K562 (cell line): Measurements from ENCODE around the gene KRTAP10-11. TPM values are rescaled to one million over a fixed set of nuclear protein-coding genes. Genes with fewer than 3 reads are reported as not detected.

Source experiments
- ATAC-seq: fragments of 200-7000 bp; cut with Tn5 transposase; 3 replicates; pipeline ENCODE4 v1.9.1; 2020; ENCODE audit warnings: moderate library complexity
- BruUV-seq: library from RNA; stranded (reverse); fragments of 400-500 nt; replicated peaks from 2 replicates; lab custom pipeline; 2021; lab: Mats Ljungman, UMichigan
- CTCF ChIA-PET: fragments of 300-600 bp; formaldehyde crosslinking; extraction: SDS; loops from one replicate; lab custom pipeline; 2021; ENCODE audit warnings: low intra/inter-chr PET ratio; lab: Yijun Ruan, JAX
- POLR2A ChIA-PET: fragments of 300-600, 350-650 bp; sonication (Branson Sonifier 250); formaldehyde crosslinking; extraction: SDS; loops from one replicate; lab custom pipeline; 2021; ENCODE audit warnings: antibody characterized with exemption, inconsistent platforms; lab: Yijun Ruan, JAX
- DNase-seq, 4 experiments: peaks; one replicate each; pipeline versions ENCODE4 v3.0.0 to v3.0.0-alpha.2; 2011 to 2018; ENCODE audit warnings: low spot score in 3 of 4, mixed read lengths in 3 of 4; ENCODE audit errors: extremely low read depth in 1 of 4
- FAIRE-seq: peaks from 2 replicates; lab custom pipeline; 2011; peaks lifted over from hg19 to GRCh38; lab: Jason Lieb, UNC
- H2AFZ ChIP-seq: 2 replicates; pipeline ENCODE4 v1.6.0; 2011; ENCODE audit warnings: low read depth, low read length, control low read depth, inconsistent platforms
- H3K27ac ChIP-seq: fragments of 200-600 bp; 3 replicates; pipeline ENCODE4 v1.8.0; 2011; ENCODE audit warnings: low read depth, mild to moderate bottlenecking, control low read depth, inconsistent platforms, low read length, moderate library complexity, mixed read lengths; ENCODE audit errors: extremely low read depth
- H3K27me3 ChIP-seq, 2 experiments: fragments of 300-600 bp in 1 of 2; 2 replicates in 1 of 2; 3 replicates in 1 of 2; pipeline versions ENCODE4 v1.6.0 to v1.8.0; 2011; ENCODE audit warnings: inconsistent platforms in 2 of 2, low read length in 2 of 2, mild to moderate bottlenecking in 1 of 2, mixed read lengths in 1 of 2, moderate library complexity in 1 of 2; ENCODE audit not compliant: control insufficient read depth in 2 of 2, insufficient read depth in 2 of 2
- H3K36me3 ChIP-seq: fragments of 300-600 bp; 3 replicates; pipeline ENCODE4 v1.8.0; 2011; ENCODE audit warnings: mild to moderate bottlenecking, low read length, inconsistent platforms; ENCODE audit not compliant: control insufficient read depth, insufficient read depth
- H3K4me1 ChIP-seq, 2 experiments: fragments of 200-600 bp in 1 of 2; replicated peaks in 1 of 2; 2 replicates in 1 of 2; 3 replicates in 1 of 2; pipeline versions ENCODE4 v1.5.1 to v1.8.0; 2011; ENCODE audit warnings: inconsistent platforms in 2 of 2, low read length in 2 of 2, mild to moderate bottlenecking in 1 of 2, mixed read lengths in 1 of 2, moderate library complexity in 1 of 2; ENCODE audit not compliant: control insufficient read depth in 2 of 2, insufficient read depth in 2 of 2
- H3K4me2 ChIP-seq: 2 replicates; pipeline ENCODE4 v1.6.1; 2011; ENCODE audit warnings: low read length, control low read depth, inconsistent platforms, mixed read lengths; ENCODE audit not compliant: insufficient read depth
- H3K4me3 ChIP-seq: fragments of 200-600 bp; sonication (generic), shearing (Covaris generic); 2 replicates; pipeline ENCODE4 v1.5.1; 2016; ENCODE audit warnings: control low read depth, inconsistent platforms
- H3K79me2 ChIP-seq: fragments of 200-600 bp; 3 replicates; pipeline ENCODE4 v1.8.0; 2011; ENCODE audit warnings: low read length, inconsistent platforms; ENCODE audit not compliant: control insufficient read depth, insufficient read depth
- H3K9ac ChIP-seq, 2 experiments: 2 replicates each; pipeline versions ENCODE4 v1.6.0 to v1.6.1; 2011; ENCODE audit warnings: low read depth in 2 of 2, low read length in 2 of 2, control low read depth in 1 of 2, inconsistent platforms in 1 of 2, mild to moderate bottlenecking in 1 of 2, mixed read lengths in 1 of 2; ENCODE audit not compliant: insufficient read depth in 1 of 2
- H3K9me1 ChIP-seq: one replicate; pipeline ENCODE4 v1.6.0; 2011; ENCODE audit warnings: inconsistent platforms, mild to moderate bottlenecking, low read length, moderate library complexity; ENCODE audit not compliant: control insufficient read depth, insufficient read depth
- H3K9me3 ChIP-seq: replicated peaks from 2 replicates; pipeline ENCODE4 v1.5.1; 2011; ENCODE audit warnings: low read depth, low read length, inconsistent platforms; ENCODE audit not compliant: control insufficient read depth, insufficient read depth
- H4K20me1 ChIP-seq: replicated peaks from 2 replicates; pipeline ENCODE4 v1.6.1; 2011; ENCODE audit warnings: low read length, inconsistent platforms, mixed read lengths; ENCODE audit not compliant: control insufficient read depth, insufficient read depth
- ARID1B ChIP-seq: fragments of 450-650 bp; IDR thresholded peaks from 2 replicates; pipeline ENCODE4 v1.6.1; 2016; ENCODE audit warnings: antibody characterized with exemption, mild to moderate bottlenecking, inconsistent platforms
- CBFA2T2 ChIP-seq: fragments of 450-650 bp; conservative IDR thresholded peaks from 2 replicates; pipeline ENCODE4 v1.6.1; 2017; ENCODE audit warnings: mild to moderate bottlenecking
- CBFA2T3 ChIP-seq: fragments of 450-650 bp; IDR thresholded peaks from 2 replicates; pipeline ENCODE4 v1.6.1; 2017
- CTBP1 ChIP-seq: fragments of 450-650 bp; IDR thresholded peaks from 2 replicates; pipeline ENCODE4 v1.6.1; 2016; ENCODE audit warnings: borderline replicate concordance
- HMG20B ChIP-seq: fragments of 250-450 bp; sonication (Bioruptor Pico); IDR thresholded peaks from 2 replicates; pipeline ENCODE4 v1.5.0; 2021; ENCODE audit warnings: mild to moderate bottlenecking
- NFIC ChIP-seq: fragments of 450-650 bp; IDR thresholded peaks from 2 replicates; pipeline ENCODE4 v1.6.1; 2017; ENCODE audit warnings: mild to moderate bottlenecking, inconsistent platforms
- TAF7 ChIP-seq: fragments of 450-650 bp; IDR thresholded peaks from 2 replicates; pipeline ENCODE4 v1.6.1; 2016; ENCODE audit warnings: missing genetic modification characterization, missing compliant biosample characterization
- TAL1 ChIP-seq: fragments of 450-650 bp; IDR thresholded peaks from 2 replicates; pipeline ENCODE4 v1.6.1; 2016; ENCODE audit warnings: mild to moderate bottlenecking
- TCF3 ChIP-seq: sonication (generic); formaldehyde crosslinking; IDR thresholded peaks from 2 replicates; pipeline ENCODE4 v1.4.0; 2020; ENCODE audit warnings: mild to moderate bottlenecking, missing genetic modification reagents
- ZEB2 ChIP-seq: fragments of 450-650 bp; IDR thresholded peaks from 2 replicates; pipeline ENCODE4 v1.6.1; 2016
- ZNF586 ChIP-seq: fragments of 450-650 bp; formaldehyde crosslinking; conservative IDR thresholded peaks from 2 replicates; pipeline ENCODE4 v1.4.0; 2020; ENCODE audit warnings: mild to moderate bottlenecking, moderate library complexity
- ZNF75A ChIP-seq: fragments of 450-650 bp; formaldehyde crosslinking; IDR thresholded peaks from 2 replicates; pipeline ENCODE4 v1.4.0; 2020; ENCODE audit warnings: mild to moderate bottlenecking
- WGBS: fragments of 100-300 bp; shearing (Covaris generic); methylation state at CpG from one replicate; pipeline ENCODE4 v1.1.6; 2016; ENCODE audit warnings: low coverage, mixed read lengths; ENCODE audit not compliant: insufficient coverage; ENCODE audit errors: missing lambda C conversion rate; 5-methylcytosine and 5-hydroxymethylcytosine counted together
- in situ Hi-C: fragments of 300-500 bp; cut with MboI; formaldehyde crosslinking; loops from 4 replicates; pipeline ENCODE4 v1.15.0; 2018; ENCODE audit warnings: inconsistent platforms, mixed read lengths
- intact Hi-C: fragments of 100-400 bp; cut with micrococcal nuclease; formaldehyde crosslinking; loops from 2 replicates; pipeline ENCODE4 v1.14.2; 2022
- polyA plus RNA-seq, 8 experiments: library from polyadenylated mRNA; depleted of rRNA in 4 of 8; stranded (reverse) in 5 of 8; unstranded in 3 of 8; fragments of >200 nt; fragmentation: Nextera tagmentation in 2 of 8; fragmentation: Illumina TruSeq in 1 of 8; extraction: Ambion mirVana in 2 of 8; extraction: Trizol in 1 of 8; gene quantifications; 2 replicates each; pipeline versions ENCODE4 v1.2.1 to v1.2.3, GENCODE V29; 2011 to 2014; ENCODE audit warnings: inconsistent platforms in 1 of 8, missing spikeins in 1 of 8
- total RNA-seq, 7 experiments: library from RNA; depleted of rRNA in 6 of 7; stranded (reverse); fragments of >200 nt in 6 of 7; fragmentation: Illumina TruSeq in 2 of 7; extraction: Trizol in 2 of 7; gene quantifications; 2 replicates each; pipeline versions ENCODE4 v1.2.1 to v1.2.3, GENCODE V29; 2011 to 2021; ENCODE audit warnings: low replicate concordance in 1 of 7
- TF ChIP-seq, protein P1 (sequence below), 3 experiments: IDR thresholded peaks in 2 of 3; conservative IDR thresholded peaks in 1 of 3; 2 replicates each; pipeline ENCODE4 v1.5.1; 2011 to 2012; ENCODE audit warnings: low read length in 3 of 3, mild to moderate bottlenecking in 3 of 3, control low read depth in 2 of 3, improper control_type of control experiment in 1 of 3, inconsistent platforms in 1 of 3, low read depth in 1 of 3, mixed read lengths in 1 of 3, moderate library complexity in 1 of 3; ENCODE audit not compliant: insufficient read depth in 2 of 3
- TF ChIP-seq, protein P2 (sequence below): fragments of 250-450 bp; sonication (Bioruptor Pico); IDR thresholded peaks from 2 replicates; pipeline ENCODE4 v1.8.0; 2021; ENCODE audit warnings: moderate library complexity, mild to moderate bottlenecking, inconsistent platforms
- TF ChIP-seq, protein P3 (sequence below): fragments of 450-650 bp; IDR thresholded peaks from 2 replicates; pipeline ENCODE4 v1.6.1; 2017; ENCODE audit warnings: mild to moderate bottlenecking, moderate library complexity
- TF ChIP-seq, protein P4 (sequence below): IDR thresholded peaks from 2 replicates; pipeline ENCODE4 v1.6.1; 2016; ENCODE audit warnings: missing genetic modification characterization, missing compliant biosample characterization
- TF ChIP-seq, protein P5 (sequence below): fragments of 450-650 bp; formaldehyde crosslinking; IDR thresholded peaks from 2 replicates; pipeline ENCODE4 v1.4.0; 2020; ENCODE audit warnings: mild to moderate bottlenecking, moderate library complexity

KRTAP10-11 gene
- total and polyA plus RNA-seq, 9 of the 15 experiments (the other 6 are each of a cell fraction or from before 2014, with no cell fraction given): not detected

DNA sequence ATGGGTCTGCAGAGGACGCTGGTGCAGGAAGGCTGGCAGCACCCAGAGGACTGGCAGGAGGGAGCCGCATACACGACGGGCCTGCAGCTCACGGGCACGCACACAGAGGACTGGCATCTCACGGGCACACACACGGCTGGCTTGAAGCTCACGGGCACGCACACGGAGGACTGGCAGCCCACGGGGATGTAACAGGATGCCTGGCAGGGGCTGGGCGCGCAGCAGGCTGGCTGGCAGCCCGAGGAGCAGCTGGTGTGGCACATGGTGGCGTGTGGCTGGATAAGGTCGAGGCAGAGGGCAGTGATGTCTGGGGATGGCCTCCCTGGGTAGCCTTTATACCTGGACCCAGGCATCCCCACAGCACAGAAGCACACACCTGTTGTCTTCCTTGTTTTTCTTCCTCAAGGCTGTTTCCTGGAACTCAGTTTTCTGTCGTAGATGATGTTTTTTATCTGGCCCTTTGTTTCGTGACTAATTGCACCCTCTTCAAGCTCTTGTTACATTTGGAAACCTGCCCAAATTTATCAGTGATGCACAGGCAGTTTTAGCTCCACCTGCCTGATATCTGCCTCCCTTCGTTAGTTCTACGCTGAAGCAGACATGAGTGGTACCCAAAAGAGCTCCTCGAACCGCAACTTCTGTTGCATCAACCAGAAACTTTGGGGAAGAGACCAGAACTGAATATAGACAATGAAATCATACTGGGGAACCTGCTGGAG lies 35.8 kb downstream of the KRTAP10-11 start, which contains the start of gene KRTAP12-1:
TSS of gene KRTAP12-1 (minus strand) at position 303 of the 719 bp plus-strand sequence. CDS start at position 263, 40 bp downstream.
- POLR2A ChIA-PET: interaction anchor here (0.9 to 1.6 kb wide), 3 partner anchors 9 to 31 kb away, joined by 3 to 4 read pairs (median 4); no protein-coding TSS in a partner anchor
- TF ChIP-seq CTBP1 (peak; percentile 71; the same call in 1 of the 2 replicates), ZNF586 (CRISPR knock-in tag) (no peak), CBFA2T3 (peak; percentile 64), ARID1B (peak; percentile 52), TAF7 (tag) (no peak), CBFA2T2 (0 out of 2 replicates have a peak, but pooled peaks have one; percentile 45), NFIC (peak; percentile 83), TCF3 (CRISPR knock-in tag) (peak; percentile 27; the same call in 1 of the 2 replicates), HMG20B (CRISPR knock-in tag) (no peak), ZNF75A (CRISPR knock-in tag) (no peak), TAL1 (peak; percentile 34; the same call in 1 of the 2 replicates), ZEB2 (peak; percentile 48; the same call in 1 of the 2 replicates)
- TF ChIP-seq, protein P1, sequence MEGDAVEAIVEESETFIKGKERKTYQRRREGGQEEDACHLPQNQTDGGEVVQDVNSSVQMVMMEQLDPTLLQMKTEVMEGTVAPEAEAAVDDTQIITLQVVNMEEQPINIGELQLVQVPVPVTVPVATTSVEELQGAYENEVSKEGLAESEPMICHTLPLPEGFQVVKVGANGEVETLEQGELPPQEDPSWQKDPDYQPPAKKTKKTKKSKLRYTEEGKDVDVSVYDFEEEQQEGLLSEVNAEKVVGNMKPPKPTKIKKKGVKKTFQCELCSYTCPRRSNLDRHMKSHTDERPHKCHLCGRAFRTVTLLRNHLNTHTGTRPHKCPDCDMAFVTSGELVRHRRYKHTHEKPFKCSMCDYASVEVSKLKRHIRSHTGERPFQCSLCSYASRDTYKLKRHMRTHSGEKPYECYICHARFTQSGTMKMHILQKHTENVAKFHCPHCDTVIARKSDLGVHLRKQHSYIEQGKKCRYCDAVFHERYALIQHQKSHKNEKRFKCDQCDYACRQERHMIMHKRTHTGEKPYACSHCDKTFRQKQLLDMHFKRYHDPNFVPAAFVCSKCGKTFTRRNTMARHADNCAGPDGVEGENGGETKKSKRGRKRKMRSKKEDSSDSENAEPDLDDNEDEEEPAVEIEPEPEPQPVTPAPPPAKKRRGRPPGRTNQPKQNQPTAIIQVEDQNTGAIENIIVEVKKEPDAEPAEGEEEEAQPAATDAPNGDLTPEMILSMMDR (IDR thresholded peaks at IDR 0.05 in 2 of 3, conservative IDR thresholded peaks at IDR 0.05 in 1 of 3; ENCODE audit: insufficient read depth in 2 of 3, low read depth in 1 of 3, low read length in 3 of 3): no peak
- TF ChIP-seq, protein P2, sequence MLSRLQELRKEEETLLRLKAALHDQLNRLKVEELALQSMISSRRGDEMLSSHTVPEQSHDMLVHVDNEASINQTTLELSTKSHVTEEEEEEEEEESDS: no peak
- TF ChIP-seq, protein P3, sequence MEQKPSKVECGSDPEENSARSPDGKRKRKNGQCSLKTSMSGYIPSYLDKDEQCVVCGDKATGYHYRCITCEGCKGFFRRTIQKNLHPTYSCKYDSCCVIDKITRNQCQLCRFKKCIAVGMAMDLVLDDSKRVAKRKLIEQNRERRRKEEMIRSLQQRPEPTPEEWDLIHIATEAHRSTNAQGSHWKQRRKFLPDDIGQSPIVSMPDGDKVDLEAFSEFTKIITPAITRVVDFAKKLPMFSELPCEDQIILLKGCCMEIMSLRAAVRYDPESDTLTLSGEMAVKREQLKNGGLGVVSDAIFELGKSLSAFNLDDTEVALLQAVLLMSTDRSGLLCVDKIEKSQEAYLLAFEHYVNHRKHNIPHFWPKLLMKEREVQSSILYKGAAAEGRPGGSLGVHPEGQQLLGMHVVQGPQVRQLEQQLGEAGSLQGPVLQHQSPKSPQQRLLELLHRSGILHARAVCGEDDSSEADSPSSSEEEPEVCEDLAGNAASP: no peak
- TF ChIP-seq, protein P4, sequence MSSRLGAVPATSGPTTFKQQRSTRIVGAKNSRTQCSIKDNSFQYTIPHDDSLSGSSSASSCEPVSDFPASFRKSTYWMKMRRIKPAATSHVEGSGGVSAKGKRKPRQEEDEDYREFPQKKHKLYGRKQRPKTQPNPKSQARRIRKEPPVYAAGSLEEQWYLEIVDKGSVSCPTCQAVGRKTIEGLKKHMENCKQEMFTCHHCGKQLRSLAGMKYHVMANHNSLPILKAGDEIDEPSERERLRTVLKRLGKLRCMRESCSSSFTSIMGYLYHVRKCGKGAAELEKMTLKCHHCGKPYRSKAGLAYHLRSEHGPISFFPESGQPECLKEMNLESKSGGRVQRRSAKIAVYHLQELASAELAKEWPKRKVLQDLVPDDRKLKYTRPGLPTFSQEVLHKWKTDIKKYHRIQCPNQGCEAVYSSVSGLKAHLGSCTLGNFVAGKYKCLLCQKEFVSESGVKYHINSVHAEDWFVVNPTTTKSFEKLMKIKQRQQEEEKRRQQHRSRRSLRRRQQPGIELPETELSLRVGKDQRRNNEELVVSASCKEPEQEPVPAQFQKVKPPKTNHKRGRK (tag): no peak
- TF ChIP-seq, protein P5, sequence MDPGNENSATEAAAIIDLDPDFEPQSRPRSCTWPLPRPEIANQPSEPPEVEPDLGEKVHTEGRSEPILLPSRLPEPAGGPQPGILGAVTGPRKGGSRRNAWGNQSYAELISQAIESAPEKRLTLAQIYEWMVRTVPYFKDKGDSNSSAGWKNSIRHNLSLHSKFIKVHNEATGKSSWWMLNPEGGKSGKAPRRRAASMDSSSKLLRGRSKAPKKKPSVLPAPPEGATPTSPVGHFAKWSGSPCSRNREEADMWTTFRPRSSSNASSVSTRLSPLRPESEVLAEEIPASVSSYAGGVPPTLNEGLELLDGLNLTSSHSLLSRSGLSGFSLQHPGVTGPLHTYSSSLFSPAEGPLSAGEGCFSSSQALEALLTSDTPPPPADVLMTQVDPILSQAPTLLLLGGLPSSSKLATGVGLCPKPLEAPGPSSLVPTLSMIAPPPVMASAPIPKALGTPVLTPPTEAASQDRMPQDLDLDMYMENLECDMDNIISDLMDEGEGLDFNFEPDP (CRISPR knock-in tag): no peak

More for the DNA sequence above, 35.8 kb downstream of the KRTAP10-11 start, which contains the start of gene KRTAP12-1:
- Histone ChIP-seq H3K27me3 (peaks cover 10 to 42% of the 10 kb centered on the region in 2 experiments), H3K9ac (no peak within 1 kb of the TSS), H3K4me3 (no peak within 1 kb of the TSS), H4K20me1 (0 out of 2 replicates have a peak, but pooled peaks cover 2% of the 10 kb centered on the region), H3K27ac (no peak within 1 kb of the TSS), H3K4me1 (peaks cover 0 to 6% of the 10 kb centered on the region in 2 experiments; a peak in 2 of 5 replicates), H3K79me2 (no peaks in the 10 kb centered on the region), H2AFZ (no peak within 1 kb of the TSS), H3K4me2 (no peak within 1 kb of the TSS), H3K36me3 (no peaks in the 10 kb centered on the region), H3K9me3 (no peaks in the 10 kb centered on the region), H3K9me1 (no peaks in the 10 kb centered on the region)
- FAIRE-seq (peak; percentile 46), ATAC-seq (no peak), DNase-seq (peak in 1 of 4 experiments; percentile 30)
- in situ Hi-C loops (no loop called here), intact Hi-C loops (no loop called here)
- WGBS: under 1% methylated on average over 21 of the region's 23 CpGs
- BruUV-seq: no TSS peak
- CTCF ChIA-PET: no interaction called here
